GM18517 (cell line): Measurements from ENCODE around the gene DERL2.
"Not testable (repeated sequence)": the region's sequence is repeated elsewhere in the genome, so short reads cannot be mapped to it uniquely, and the experiment has no call there.

Source experiments
- ATAC-seq: cut with Tn5 transposase; IDR thresholded peaks from one replicate; pipeline ENCODE4 v1.9.1; 2021; ENCODE audit warnings: mild to moderate bottlenecking, moderate library complexity; ENCODE audit not compliant: unreplicated experiment

DERL2 gene

DNA sequence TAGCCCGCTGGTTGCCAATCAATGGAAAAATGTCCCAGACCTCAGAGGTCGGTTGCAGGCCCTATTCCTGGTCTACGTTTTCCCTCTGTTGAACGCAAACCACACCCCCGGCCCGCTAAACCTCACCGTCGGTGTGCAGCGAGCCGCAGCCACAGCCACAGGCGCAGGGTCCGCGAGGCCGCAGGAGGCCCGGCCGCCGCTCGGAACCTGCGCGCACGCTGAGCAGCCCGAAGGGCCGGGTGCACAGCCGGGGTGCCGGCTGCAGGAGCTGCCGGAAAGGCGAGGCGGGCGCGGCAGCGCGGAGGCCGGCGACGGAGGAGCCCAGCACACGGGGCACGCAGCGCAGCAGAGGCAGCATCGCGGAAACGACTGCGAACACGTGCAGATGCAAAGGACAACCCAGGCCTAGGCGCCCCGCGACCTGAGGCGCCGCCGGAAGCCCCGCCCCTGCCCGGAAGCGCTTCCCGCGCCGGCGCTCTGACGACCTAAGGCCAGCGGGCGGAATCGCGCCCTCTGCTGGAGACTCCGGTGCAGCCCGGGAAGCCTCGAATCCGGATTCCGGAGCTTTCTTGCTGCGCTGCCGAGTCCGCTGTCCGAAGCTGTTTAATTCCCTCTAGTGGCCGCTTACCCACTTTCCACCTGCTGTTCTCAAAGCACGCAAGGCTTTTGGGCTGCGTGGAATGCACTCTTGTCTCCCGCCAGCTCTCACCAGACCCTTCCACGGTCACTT lies 47.1 kb downstream of the DERL2 start, which contains the start of gene C1QBP:
TSS of gene C1QBP (minus strand) at position 440 of the 730 bp plus-strand sequence. CDS start at position 358, 82 bp downstream.
- ATAC-seq: peak; percentile 79

GRCh38 chr17:5437721-5438317 lies 48.2 kb downstream of the DERL2 start:
- no peak for ATAC-seq

GRCh38 chr17:5435781-5436315 lies 50.1 kb downstream of the DERL2 start:
- ATAC-seq: not testable (repeated sequence)

DNA sequence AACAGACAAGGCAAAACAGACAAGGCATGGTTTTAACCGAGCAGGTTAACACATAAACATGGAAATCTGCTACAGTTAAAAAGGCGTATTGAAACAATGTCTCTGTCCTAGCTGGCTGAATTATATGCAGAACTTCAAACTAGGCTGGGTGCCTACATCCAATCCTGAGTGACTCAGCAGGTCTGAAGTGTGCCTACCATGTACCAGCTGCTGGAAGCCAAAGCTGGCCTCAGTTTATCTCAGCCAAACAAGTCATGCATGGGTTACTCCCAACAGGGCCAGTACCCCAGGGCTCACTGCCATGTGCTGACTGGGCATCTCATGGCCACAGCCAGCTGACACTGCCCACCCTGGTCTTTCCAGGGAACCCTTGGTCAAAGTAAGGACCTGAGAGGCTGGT lies 51.0 kb downstream of the DERL2 start:
- no peak for ATAC-seq

GRCh38 chr17:5431949-5432556 lies 53.9 kb downstream of the DERL2 start:
- ATAC-seq: no peak

GRCh38 chr17:5431234-5431633 lies 54.7 kb downstream of the DERL2 start:
- not testable (repeated sequence) for ATAC-seq

DNA sequence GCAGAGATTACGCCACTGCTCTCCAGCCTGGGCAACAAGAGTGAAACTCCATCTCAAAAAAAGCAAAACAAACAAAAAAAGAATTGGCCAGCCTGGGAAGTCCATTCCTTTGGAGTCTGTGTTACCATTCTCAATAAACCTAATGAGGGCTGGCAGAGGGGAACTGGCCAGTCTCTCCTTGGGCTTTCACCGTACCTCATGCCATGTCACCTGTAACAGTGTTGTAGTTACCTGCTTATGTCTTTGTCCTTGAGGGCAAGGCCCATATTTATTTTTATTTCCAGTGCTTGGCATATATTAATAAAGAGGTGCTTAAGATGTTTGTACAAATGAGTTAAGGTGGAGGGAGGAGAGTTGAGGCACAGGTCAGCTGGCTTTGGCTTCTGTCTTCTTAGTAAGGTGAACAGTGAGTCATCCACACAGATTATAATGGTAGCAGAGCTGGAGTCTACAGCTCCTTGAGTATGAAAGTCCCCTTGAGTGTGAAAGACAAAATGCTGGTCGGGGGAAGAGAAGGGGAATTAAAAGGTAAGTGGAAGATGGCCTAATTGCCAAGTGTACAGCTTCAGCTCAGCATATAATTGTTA lies 55.5 kb downstream of the DERL2 start:
- no peak for ATAC-seq

DNA sequence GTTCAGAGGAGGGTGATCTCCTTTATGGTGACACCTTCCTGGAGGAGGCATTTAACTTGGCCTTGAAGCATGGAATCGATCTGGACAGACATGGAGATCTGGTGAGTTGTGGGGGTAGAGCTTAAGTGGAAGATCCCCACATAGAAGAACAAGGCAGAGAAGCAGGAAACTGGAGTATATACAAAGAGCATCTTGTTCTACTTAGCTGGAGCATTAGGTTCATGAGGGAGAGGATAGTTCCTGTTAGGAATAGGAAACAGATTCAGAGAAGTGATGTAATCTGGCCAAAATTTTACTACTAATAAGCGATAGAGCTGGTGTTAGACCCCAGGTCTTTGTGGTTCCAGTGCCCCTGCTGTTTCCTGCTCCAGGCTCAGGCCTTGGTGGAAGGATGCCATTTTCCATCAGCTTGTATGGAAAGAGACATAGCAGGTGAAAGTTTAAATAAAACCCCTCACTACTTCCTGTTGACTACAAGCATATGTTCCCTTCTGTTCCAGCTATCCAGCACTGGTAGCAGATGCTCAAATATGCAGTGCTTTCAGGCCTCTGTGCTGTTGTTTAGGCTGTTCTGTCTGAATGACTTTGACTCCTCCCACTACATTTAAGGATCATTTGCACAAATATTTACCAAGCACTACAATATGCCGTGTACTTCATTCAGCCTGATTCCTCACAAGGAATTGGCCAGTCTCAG lies 56.6 kb downstream of the DERL2 start:
- ATAC-seq: no peak

- ATAC-seq: no peak
These were observed 60.2 kb downstream of the DERL2 start for GRCh38 chr17:5425826-5426225.

GRCh38 chr17:5424909-5425308 lies 61.1 kb downstream of the DERL2 start:
- no peak for ATAC-seq

- no peak for ATAC-seq
These were observed 63.5 kb downstream of the DERL2 start for GRCh38 chr17:5422505-5422904.
